GM19238 (cell line): ENCODE results near the gene PRRX1.

Source experiments
- DNase-seq: peaks from one replicate; pipeline ENCODE4 v3.0.0; 2011; ENCODE audit warnings: low spot score; ENCODE audit not compliant: insufficient read length

Gene PRRX1

DNA sequence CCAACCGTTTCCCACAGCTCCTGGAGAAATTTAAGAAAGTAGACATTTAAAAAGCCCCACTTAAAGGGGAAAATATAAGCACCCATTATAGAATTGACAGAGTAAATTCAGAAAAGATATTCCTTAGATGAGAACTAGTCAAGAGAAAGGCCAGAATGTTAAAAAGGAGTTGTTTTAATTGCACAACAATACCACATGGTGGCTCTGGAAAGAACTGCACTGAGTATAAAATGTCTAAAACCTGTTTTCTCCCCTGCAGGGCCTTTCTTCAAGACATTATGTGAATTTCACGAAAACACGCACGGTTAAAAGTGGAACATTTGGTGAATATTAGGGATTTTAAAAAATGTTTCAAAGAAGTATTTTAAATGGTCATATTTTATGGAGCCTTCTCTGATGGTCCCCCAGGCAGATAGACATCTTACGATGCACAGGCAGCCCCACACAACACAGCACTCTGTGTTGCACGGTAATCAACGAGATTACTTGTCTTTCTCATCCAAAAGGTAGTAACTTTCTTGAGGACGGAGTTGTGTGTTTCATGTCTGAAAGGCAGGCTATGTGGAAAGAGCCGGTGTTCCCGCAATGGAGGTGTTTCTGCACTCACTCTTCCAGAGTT is 101.9 kb downstream of the PRRX1 start:
- DNase-seq: no peak

DNA sequence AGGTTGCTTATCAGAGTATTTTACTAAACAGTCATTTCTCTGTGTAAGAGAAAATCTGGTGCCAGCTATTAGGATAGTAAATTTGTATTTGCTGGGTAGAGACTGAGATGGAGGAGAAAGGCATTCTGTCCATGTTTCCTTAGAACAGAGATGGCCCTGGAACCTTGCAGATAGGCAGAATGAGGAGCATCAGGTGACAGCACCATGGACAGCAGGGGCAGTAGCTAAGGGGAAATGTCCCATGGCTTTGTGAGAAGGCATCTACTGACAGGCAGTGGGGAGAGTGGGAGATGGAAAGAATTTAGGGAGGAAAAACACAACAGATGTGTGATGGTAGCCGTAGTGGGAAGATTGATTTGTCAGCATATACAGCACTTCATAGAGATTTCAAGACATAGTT is 105.0 kb downstream of the PRRX1 start:
- DNase-seq: no peak

DNA sequence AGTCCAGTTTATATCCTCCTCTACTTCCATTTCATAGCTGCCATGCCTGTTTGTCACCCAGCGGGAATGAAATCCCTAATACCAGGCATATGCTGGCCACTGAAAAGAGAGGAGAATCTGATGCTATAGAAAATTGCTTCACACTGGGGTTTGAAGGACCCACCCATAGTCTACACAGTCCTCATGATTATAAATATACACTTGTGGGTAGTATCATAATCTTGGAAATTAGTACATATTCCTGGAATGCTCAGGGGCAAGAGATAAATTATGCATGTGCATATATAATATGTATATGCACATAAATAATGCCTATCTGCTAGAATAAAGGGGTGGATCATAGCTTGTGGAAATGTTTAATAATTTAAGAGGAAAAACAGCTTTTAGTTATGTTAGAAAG is 105.8 kb downstream of the PRRX1 start:
- no peak for DNase-seq

DNA sequence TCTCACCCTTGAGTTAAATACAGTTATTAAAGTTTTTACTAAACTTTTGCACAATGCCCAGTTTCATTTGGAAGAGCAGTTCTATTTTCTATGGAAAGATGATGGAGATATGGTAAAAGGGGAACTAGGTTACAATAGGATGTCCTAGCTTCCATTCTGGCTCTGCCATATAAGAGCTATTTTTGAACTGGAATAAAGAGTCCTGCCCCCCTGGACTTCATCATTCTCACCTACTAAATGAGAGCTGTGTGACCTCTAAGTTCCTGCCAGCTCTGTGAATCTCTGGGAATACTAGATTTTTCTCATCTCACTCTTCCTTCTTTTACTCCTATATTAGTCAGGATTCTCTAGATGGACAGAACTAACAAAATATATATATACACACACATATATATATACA is 106.3 kb downstream of the PRRX1 start:
- DNase-seq: no peak

DNA sequence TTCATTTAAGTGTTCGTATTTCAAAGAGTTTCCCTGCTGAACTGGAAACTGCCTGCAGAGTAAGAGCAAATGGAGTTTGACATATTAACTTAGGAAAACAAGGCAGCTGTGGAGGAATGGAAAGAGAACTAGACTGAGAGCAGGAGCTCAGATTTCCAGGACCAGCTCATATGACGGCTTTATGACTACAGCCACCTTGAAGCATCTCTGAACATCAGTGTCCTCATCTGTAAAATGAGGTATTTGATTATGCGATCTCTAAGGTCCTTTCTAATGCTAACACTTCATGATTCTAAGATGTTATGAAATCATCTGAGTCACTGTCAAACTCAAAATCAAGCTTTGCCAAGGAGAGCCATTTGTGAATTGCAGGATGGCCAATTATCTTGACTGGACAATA is 112.3 kb downstream of the PRRX1 start:
- no peak for DNase-seq

DNA sequence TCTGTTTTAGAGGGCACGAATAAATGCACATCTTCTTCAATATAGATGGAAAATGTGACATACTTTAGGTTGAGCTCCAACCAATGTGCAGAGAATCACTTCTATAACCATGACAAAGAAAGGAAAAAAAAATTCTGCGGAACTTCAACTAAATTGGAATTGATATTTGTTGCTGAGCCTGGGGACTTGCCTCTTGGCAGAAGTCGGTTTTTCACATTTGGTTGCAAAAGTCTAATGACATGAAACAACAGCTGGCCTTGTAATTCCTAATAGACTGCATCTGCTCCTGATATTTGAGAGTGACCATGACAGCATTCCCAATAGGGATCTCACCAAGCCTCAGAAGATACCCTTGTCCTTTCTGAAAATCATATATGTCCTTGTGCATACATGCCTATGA is 112.8 kb downstream of the PRRX1 start:
- DNase-seq: no peak
